GM23248 (cell line): Measurements from ENCODE around the gene ZWINT.

Experiments used
- EZH2 ChIP-seq: fragments of 200-600 bp; sonication (generic); IDR thresholded peaks from 2 replicates; pipeline ENCODE4 v1.6.1; 2018; ENCODE audit warnings: antibody characterized with exemption, mild to moderate bottlenecking; ENCODE audit not compliant: insufficient read depth, poor library complexity, severe bottlenecking
- EZH2phosphoT487 ChIP-seq: fragments of 200-600 bp; sonication (generic); IDR thresholded peaks from 2 replicates; pipeline ENCODE4 v1.6.1; 2018; ENCODE audit warnings: antibody characterized with exemption, moderate library complexity, mild to moderate bottlenecking, low read depth; ENCODE audit not compliant: insufficient read depth

GRCh38 chr10:56317603-56318002 lies 43.5 kb downstream of the ZWINT start:
- TF ChIP-seq EZH2 (no peak), EZH2phosphoT487 (no peak)
